Limb (tissue), 2 donors: ENCODE results near the gene PCGF2.

Experiments used
- DNase-seq, 2 donors: peaks; one replicate each; pipeline ENCODE4 v3.0.0-alpha.2; 2016; ENCODE audit errors: extremely low spot score in 2 of 2

Gene PCGF2

GRCh38 chr17:38751144-38751807 lies 3.1 kb upstream of the PCGF2 start:
- DNase-seq = no peak

GRCh38 chr17:38750312-38751121 lies 2.4 kb upstream of the PCGF2 start:
- no peak for DNase-seq

DNA sequence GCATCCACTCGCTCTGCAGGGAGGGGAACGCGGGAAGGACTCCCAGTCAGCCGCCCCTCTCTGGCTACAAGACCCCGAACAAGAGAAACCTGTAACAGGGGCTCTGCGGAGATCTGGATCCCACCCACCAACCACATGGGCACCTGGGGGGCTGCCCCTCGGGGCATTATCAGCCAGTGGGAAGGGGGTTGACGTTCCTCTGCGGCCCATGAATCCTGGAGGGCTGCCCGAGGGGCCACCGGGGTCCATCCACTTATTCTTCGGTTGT lies 1.8 kb upstream of the PCGF2 start:
- no peak for DNase-seq

DNA sequence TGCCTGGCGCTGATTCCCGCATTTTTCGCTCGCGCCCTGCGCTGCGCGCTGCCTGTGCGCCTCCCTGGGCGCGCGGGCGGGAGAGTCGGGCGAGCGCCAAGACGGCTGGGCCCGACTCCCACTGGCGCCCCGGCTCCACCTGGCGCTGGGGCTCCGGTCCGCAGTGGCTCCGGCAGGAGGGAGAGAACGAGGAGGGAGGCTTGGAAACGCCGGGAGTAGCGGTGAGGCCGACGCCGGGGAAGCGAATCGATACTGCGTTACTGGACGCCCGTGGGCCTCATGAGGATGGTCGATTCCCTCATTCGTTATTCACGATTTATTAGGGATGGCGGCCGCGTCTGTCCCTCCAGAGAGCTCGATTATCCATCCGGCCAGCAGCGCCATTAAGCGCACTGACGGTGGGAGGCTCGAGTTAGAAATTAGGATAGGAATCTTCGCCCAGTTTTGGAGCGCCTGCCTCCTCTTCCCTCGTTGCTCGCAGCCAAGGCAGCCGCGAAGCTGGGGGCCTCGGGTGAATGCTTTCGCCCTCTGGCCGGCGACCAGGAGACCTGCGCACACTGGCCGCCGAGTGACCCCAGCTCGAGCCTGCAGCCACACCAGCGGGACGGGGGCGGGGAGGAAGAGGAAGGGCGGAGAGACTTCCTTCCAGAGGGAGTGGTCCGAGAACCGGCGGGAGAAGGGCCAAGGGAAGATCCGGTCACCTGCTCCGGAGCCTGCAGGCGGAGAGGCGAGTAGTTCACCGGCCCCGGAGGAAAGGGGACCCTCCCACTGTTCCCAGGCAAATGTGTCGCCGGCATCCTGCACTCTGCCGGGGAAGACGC lies 1.3 kb upstream of the PCGF2 start:
- DNase-seq = peak; percentile 68 to 83

GRCh38 chr17:38748892-38749222 lies 721 bp upstream of the PCGF2 start:
- DNase-seq = peak in 1 of 2 donors; percentile 70

GRCh38 chr17:38747463-38748148 lies 530 bp downstream of the PCGF2 start:
- peak in 1 of 2 donors; percentile 85 for DNase-seq

DNA sequence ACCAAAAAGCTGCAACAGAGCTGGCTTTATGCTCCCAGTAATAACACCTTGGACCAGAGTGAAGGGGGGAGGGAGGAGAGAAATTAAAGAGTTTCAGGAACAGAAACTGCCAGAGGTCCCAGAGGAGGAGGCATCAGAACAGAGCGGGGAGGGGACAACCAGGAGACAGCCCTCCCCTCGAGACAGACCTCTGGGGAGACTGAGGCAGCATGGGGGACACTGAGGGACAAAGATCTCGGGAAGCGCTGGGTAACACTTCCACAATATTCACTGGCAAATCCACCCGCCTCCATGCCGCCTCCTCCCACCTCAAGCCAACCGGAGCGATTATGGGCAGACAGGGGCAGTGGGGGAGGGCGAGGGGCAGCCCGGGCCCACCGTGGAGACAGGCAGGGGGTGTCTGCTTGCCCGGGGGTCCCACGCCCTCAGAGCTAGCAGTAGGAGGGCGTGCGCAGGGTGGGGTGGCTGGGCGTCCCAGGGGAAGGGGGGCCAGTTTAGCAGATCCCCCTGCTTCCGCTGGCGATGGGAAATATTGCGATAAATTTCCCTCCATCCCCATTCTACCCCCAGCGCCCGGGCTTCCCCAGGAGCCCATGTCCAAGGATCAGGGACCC lies 1.2 kb downstream of the PCGF2 start:
- DNase-seq = no peak

DNA sequence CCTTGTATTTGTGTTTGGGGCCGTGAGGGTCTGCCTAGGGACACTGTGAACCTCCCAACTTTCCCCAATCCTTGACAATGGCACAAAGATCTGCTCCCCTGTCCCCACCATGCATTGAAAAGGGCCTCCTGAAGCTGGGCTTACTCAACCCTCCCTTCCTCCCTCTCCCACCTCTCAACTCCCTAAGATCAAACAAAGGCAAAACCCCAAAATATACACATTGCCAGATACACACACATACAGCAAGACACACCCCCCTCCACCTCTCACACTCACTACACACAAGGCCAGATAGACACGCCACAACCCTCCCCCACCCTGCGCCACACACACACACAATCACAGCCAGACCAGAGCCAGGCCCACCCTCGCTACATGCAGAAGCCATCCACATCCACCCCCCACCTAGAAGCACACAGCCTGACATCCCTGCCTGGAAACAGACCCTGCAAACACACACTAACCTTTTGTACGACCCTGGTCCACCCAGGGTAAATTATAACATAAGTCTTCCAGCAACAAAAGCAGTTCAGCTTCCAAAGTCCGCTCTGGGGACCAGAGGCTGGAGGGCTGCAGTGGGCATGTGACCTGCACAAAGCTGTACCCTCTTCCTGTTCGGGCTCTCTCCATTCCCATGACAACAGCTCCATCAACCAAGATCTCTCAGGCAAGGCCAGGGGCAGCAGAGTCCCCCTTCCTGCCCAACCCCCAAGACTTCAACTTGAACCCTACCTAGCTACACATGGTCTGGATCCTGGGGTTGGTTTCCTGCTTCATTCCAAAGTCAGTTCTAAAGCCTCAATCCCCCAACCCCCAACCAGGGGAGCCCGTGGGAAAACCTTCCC lies 1.9 kb downstream of the PCGF2 start:
- DNase-seq = no peak

DNA sequence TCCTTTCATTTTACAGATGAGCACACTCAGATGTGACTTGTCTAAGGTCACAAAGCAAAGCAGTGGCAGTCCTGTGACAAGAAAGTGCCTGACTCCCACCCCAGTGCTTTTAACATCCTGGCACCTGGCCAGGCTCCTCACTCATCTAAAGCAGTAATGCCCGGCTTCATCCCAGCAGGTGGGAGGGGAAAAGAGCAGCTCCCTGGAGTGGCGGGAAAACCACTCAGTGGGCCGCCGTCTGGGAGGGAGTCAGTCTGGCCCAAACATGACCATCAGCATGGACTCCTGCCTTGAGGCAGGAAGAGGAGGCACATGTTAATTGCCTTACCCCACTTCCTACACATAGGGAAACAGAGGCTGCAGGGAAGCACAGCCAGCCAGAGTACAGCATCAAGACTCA lies 2.6 kb downstream of the PCGF2 start:
- DNase-seq = no peak

GRCh38 chr17:38743556-38744171 lies 4.5 kb downstream of the PCGF2 start:
- no peak for DNase-seq

- DNase-seq = peak; percentile 89 to 95
These were observed 5.5 kb downstream of the PCGF2 start for GRCh38 chr17:38742411-38743308.

- DNase-seq = peak in 1 of 2 donors; percentile 82
These were observed 6.2 kb downstream of the PCGF2 start for GRCh38 chr17:38741921-38742410.

- peak in 1 of 2 donors; percentile 31 for DNase-seq
These were observed 6.7 kb downstream of the PCGF2 start for GRCh38 chr17:38741461-38741860.

DNA sequence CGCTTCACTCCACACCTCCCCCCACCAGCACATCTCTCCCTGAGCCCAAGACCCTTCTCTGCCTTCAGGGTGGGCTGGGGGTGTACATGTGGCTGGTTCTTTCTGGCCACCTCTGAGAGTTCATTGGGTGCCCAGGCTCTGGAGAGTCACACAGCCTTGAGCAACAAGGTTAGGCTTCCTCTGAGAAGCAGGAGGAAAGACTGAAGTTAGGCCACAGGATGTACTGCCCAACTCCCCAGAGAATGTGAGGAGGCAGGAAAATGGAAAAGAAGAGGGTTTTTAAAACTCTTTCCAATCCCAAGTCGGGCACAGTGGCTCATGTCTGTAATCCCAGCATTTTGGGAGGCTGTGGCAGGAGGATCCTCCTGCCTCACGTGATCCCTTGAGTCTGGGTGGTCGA lies 7.3 kb downstream of the PCGF2 start:
- DNase-seq = no peak

- no peak for DNase-seq
These were observed 8.1 kb downstream of the PCGF2 start for GRCh38 chr17:38740044-38740443.

DNA sequence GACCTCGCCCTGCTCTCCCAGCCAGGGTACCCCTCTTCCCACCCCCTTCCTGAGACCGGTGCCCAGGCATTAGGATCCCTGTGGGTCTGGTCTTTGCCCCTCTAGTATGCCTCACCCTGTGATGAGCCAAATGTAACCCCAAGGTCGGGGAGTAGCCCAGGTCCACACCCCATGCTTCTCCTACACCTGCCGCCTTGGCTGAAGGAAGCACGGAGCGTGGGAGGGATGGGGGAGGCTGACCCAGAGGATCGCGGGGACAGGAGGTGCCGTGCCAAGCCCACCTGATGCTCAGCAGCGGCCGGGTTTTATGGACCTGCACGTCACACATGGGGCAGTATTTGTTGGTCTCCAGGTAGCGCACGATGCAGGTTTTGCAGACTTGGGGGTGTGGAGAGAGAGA lies 8.8 kb downstream of the PCGF2 start:
- DNase-seq = no peak

DNA sequence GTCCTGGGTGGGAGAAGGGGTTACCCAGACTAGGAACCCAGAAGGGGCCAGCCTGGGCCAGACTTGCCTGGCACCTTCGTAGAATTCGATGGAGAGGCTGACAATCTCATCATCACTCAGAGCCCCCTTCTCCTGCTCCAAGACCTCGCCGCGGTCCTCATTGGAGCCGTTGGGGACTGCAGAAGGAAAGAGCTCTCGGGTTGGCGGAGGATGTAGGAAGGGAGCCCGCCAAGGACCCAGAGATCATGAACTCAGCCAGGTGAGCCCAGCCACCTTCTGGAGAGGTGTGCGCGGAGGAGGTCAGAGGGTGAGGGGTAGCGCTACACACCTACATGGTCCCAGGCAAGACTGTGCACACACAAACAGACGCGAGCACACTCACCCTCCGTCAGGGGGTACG lies 9.4 kb downstream of the PCGF2 start:
- no peak for DNase-seq

DNA sequence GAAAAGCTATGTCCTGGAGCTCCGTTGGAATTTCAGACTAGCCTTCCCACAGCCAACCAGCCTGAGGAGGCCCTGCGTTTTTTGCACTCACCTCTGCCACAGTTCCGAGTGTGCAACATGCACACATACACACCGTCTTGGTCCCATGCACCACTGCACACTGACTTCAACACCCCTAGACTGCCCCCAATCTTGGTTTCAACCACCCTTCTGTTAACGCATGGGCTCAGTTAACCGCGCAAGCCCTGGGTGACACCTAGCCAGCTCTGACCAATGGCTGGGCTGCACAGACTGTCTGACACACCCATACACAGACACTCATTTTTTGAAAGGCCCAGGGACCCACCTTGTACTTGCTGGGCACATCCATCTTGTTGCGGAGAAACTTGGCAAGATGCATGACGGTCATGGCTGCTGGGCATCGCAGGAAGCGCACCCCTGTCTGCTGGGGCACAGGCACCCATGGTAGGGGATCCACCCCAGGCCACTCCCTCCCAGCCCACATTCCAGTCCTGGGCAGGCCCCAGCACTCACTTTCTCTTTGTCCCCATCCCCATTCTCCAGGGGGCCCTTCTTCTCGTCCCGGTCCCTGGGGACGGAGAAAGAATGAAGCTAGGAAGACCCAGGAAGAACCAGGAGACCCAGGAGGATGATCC lies 10.0 kb downstream of the PCGF2 start:
- no peak for DNase-seq
